ENCODE results near the gene ISLR2. TPM values are rescaled to one million over a fixed set of nuclear protein-coding genes. Genes with fewer than 3 reads are reported as not detected.

Gene ISLR2
- total RNA-seq, 1 donor from 2014 or later: not detected

- no peaks in the 10 kb centered on the region for H3K36me3 Mint-ChIP-seq (ENCODE audit: low read depth)
- no peak overlapping the region for H3K27ac Mint-ChIP-seq
- intact Hi-C loops (cut with micrococcal nuclease): no loop called here
- peaks cover 9% of the 10 kb centered on the region for H3K4me1 Mint-ChIP-seq (ENCODE audit: low read depth)
- no peak for DNase-seq (ENCODE audit: low spot score)
- no peak overlapping the region for H3K4me3 Mint-ChIP-seq
- no peaks in the 10 kb centered on the region for H3K9me3 Mint-ChIP-seq
- peaks cover 39% of the 10 kb centered on the region for H3K27me3 Mint-ChIP-seq (ENCODE audit: insufficient read depth)
These were observed 7.8 kb upstream of the ISLR2 start for GRCh38 chr15:74122403-74123130.

DNA sequence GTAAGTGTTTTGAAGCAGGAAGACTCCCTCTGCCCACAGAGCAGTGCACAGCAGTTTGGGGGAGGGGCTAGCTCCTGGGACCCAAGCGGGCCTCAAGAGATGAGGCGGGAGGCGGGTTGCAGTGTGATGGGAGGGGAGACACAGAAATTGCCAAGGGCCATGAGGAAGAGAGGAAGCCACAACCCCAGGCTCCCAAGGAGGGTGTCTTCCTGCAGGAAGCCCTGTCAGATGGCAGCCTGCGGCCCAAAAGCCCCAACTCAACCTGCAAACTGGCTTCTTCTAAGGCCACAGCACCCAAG lies 7.3 kb upstream of the ISLR2 start:
- H3K4me3 Mint-ChIP-seq: no peak overlapping the region
- intact Hi-C loops (cut with micrococcal nuclease): no loop called here

GRCh38 chr15:74123658-74124057 lies 6.7 kb upstream of the ISLR2 start:
- peaks cover 9% of the 10 kb centered on the region for H3K4me1 Mint-ChIP-seq (ENCODE audit: low read depth)
- H3K27ac Mint-ChIP-seq: no peak overlapping the region
- peaks cover 46% of the 10 kb centered on the region for H3K27me3 Mint-ChIP-seq (ENCODE audit: insufficient read depth)
- no peak overlapping the region for H3K4me3 Mint-ChIP-seq
- no peaks in the 10 kb centered on the region for H3K36me3 Mint-ChIP-seq (ENCODE audit: low read depth)
- no peak for DNase-seq (ENCODE audit: low spot score)
- no peaks in the 10 kb centered on the region for H3K9me3 Mint-ChIP-seq
- intact Hi-C loops (cut with micrococcal nuclease): no loop called here

More for the DNA sequence above, 7.3 kb upstream of the ISLR2 start:
- Mint-ChIP-seq H3K36me3 (ENCODE audit: low read depth) (no peaks in the 10 kb centered on the region), H3K4me1 (ENCODE audit: low read depth) (peaks cover 9% of the 10 kb centered on the region), H3K27me3 (ENCODE audit: insufficient read depth) (peaks cover 42% of the 10 kb centered on the region), H3K27ac (no peak overlapping the region), H3K9me3 (no peaks in the 10 kb centered on the region)
- no peak for DNase-seq (ENCODE audit: low spot score)

GRCh38 chr15:74124196-74124595 lies 6.2 kb upstream of the ISLR2 start:
- peaks cover 51% of the 10 kb centered on the region for H3K27me3 Mint-ChIP-seq (ENCODE audit: insufficient read depth)
- no peak for DNase-seq (ENCODE audit: low spot score)

GRCh38 chr15:74124759-74125158 lies 5.6 kb upstream of the ISLR2 start:
- Mint-ChIP-seq H3K9me3 (no peaks in the 10 kb centered on the region), H3K36me3 (ENCODE audit: low read depth) (no peaks in the 10 kb centered on the region), H3K27ac (no peak overlapping the region), H3K27me3 (ENCODE audit: insufficient read depth) (peaks cover 56% of the 10 kb centered on the region), H3K4me1 (ENCODE audit: low read depth) (peaks cover 12% of the 10 kb centered on the region), H3K4me3 (no peak overlapping the region)
- DNase-seq (ENCODE audit: low spot score): no peak
- intact Hi-C loops (cut with micrococcal nuclease): no loop called here

More at GRCh38 chr15:74124196-74124595, 6.2 kb upstream of the ISLR2 start:
- intact Hi-C loops (cut with micrococcal nuclease): no loop called here
- no peak overlapping the region for H3K27ac Mint-ChIP-seq
- H3K36me3 Mint-ChIP-seq (ENCODE audit: low read depth): no peaks in the 10 kb centered on the region
- H3K9me3 Mint-ChIP-seq: no peaks in the 10 kb centered on the region
- peaks cover 9% of the 10 kb centered on the region for H3K4me1 Mint-ChIP-seq (ENCODE audit: low read depth)
- no peak overlapping the region for H3K4me3 Mint-ChIP-seq

- DNase-seq (ENCODE audit: low spot score): peak; percentile 78
- no peaks in the 10 kb centered on the region for H3K36me3 Mint-ChIP-seq (ENCODE audit: low read depth)
- H3K4me3 Mint-ChIP-seq: no peak overlapping the region
- H3K9me3 Mint-ChIP-seq: no peaks in the 10 kb centered on the region
- H3K4me1 Mint-ChIP-seq (ENCODE audit: low read depth): peaks cover 22% of the 10 kb centered on the region
- H3K27ac Mint-ChIP-seq: no peak overlapping the region
- intact Hi-C loops (cut with micrococcal nuclease): loop anchor here (1.0 to 2.0 kb wide), 3 partner anchors 13 to 195 kb away; no protein-coding TSS in a partner anchor
- H3K27me3 Mint-ChIP-seq (ENCODE audit: insufficient read depth): peaks cover 74% of the 10 kb centered on the region
These were observed 3.0 kb upstream of the ISLR2 start for GRCh38 chr15:74127255-74127953.

DNA sequence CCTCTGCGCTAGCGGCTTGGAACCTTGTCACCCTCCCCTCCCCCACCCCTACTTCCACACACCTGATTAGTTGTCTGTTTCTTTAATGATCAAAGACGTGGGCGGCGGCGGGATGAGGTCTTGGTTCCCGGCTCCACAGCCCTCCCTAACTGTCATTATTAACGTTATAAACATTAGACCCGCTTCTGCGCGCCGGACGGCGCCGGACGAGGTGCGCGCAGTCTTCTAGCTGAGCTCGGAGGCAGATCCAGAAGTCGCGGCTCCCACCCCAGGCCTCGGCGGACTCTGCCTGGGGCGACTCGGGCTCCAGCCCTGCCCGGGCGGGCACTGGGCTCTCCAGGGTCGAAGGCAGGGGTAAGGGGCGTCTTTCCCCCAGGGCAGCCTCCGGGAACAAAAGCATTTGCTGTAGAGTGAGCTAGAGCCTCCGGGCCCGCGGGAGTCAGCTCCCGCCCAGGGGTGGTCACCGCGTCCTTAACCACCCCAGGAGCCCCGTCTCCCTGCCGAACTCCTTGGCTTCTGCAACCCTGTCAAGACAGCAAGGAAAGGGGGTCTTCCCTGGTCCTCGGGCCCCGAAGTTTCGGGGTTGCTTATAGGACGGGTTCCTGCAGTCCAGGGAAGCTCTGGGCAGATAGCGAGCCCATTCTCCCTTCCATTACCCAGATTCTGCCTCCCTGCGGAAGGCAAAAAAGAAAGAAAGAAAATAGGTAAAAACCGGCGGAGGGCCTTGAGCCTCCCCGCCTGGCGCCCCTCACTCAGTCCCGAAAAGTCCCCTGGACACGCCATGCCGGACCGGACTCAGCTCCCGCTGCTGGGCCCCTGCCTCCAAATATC lies 2.2 kb upstream of the ISLR2 start:
- Mint-ChIP-seq H3K27ac (peak overlapping the region; percentile 34), H3K36me3 (ENCODE audit: low read depth) (no peaks in the 10 kb centered on the region), H3K27me3 (ENCODE audit: insufficient read depth) (peaks cover 75% of the 10 kb centered on the region), H3K4me3 (no peak overlapping the region), H3K9me3 (no peaks in the 10 kb centered on the region), H3K4me1 (ENCODE audit: low read depth) (peaks cover 18% of the 10 kb centered on the region)
- DNase-seq (ENCODE audit: low spot score): no peak
- intact Hi-C loops (cut with micrococcal nuclease): loop anchor here (1.0 to 2.0 kb wide), 3 partner anchors 13 to 194 kb away; no protein-coding TSS in a partner anchor

GRCh38 chr15:74128785-74129585 lies 1.4 kb upstream of the ISLR2 start:
- H3K27ac Mint-ChIP-seq: peak overlapping the region; percentile 61
- peaks cover 75% of the 10 kb centered on the region for H3K27me3 Mint-ChIP-seq (ENCODE audit: insufficient read depth)
- intact Hi-C loops (cut with micrococcal nuclease): no loop called here
- no peaks in the 10 kb centered on the region for H3K9me3 Mint-ChIP-seq
- H3K4me1 Mint-ChIP-seq (ENCODE audit: low read depth): peaks cover 18% of the 10 kb centered on the region
- peak overlapping the region; percentile 31 for H3K4me3 Mint-ChIP-seq
- DNase-seq (ENCODE audit: low spot score): no peak
- no peaks in the 10 kb centered on the region for H3K36me3 Mint-ChIP-seq (ENCODE audit: low read depth)

DNA sequence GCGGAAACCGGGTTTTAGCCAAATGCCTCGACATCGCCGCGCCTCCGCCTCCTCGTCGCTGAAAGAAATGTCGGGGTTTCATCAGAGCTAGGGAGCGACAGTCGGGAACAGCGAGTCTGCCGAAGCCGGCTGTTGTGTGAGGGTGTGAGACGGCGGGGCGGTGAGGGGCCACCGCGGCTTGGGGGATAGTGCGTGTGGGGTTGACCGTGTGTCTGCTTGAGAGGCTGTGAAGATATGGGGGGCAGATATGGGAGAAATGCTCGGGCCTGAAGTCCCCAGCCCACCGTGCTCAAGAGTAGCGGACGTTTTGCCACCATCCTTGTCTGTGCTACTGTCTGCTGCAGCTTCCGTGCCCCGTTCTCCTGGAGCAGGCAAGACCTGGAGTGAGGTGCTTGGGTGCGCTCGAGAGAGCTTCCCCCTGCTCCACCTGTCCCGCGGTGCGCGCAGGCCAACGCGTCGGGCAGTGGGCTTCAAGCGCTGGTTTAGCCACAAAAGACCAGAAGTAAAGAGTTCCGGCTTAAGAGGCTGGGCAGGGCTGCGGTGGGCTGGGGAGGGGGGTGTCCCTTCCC lies 716 bp upstream of the ISLR2 start:
- Mint-ChIP-seq H3K4me3 (peak overlapping the region; percentile 31), H3K9me3 (no peaks in the 10 kb centered on the region), H3K36me3 (ENCODE audit: low read depth) (no peaks in the 10 kb centered on the region), H3K27ac (peak overlapping the region; percentile 42), H3K4me1 (ENCODE audit: low read depth) (peaks cover 18% of the 10 kb centered on the region), H3K27me3 (ENCODE audit: insufficient read depth) (peaks cover 75% of the 10 kb centered on the region)
- DNase-seq (ENCODE audit: low spot score): no peak
- intact Hi-C loops (cut with micrococcal nuclease): no loop called here

GRCh38 chr15:74130849-74131627 lies 652 bp downstream of the ISLR2 start:
- intact Hi-C loops (cut with micrococcal nuclease): no loop called here
- no peak for DNase-seq (ENCODE audit: low spot score)
- H3K36me3 Mint-ChIP-seq (ENCODE audit: low read depth): no peaks in the 10 kb centered on the region
- no peaks in the 10 kb centered on the region for H3K9me3 Mint-ChIP-seq
- H3K4me3 Mint-ChIP-seq: no peak overlapping the region
- peaks cover 76% of the 10 kb centered on the region for H3K27me3 Mint-ChIP-seq (ENCODE audit: insufficient read depth)
- peaks cover 18% of the 10 kb centered on the region for H3K4me1 Mint-ChIP-seq (ENCODE audit: low read depth)
- H3K27ac Mint-ChIP-seq: peak overlapping the region; percentile 48

DNA sequence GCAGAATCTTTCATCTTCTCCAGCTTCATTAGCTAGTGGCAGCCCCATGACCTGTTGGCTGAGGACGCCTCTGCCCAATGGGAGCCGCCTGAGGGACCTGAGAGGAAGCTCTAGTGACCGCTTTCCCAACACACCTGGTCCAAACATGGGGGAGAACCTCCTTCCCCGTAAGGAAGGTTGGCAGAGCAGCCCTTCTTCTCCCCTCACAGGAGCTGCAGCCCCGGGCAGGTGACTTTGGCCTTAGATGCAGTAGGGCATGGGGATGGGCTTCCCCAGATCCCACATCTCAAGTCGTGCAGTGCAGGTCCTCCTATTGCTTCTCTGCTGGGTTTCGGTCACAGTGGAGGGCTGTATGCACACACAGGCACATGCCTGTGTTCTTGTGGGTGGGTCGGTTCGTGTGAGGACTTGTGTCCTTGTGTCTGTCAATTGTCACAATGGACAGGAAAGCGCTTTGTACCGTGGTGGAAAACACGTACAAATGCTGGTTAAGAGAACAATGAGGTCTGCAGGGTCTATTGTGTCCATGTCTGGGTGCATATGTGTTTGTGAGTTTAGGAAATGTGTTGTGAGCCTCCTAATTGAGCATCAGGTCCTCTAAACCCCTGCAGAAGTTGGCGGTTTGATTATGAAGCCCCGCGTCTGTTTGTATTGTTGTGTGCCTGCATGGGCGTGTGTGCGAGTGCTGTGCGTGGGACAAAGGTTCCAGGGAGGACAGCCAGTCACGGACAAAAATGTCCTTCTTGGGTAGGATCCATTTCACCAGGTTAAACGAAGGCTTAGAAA lies 1.4 kb downstream of the ISLR2 start:
- intact Hi-C loops (cut with micrococcal nuclease): no loop called here
- Mint-ChIP-seq H3K4me1 (ENCODE audit: low read depth) (peaks cover 22% of the 10 kb centered on the region), H3K27me3 (ENCODE audit: insufficient read depth) (peaks cover 78% of the 10 kb centered on the region), H3K9me3 (no peaks in the 10 kb centered on the region), H3K36me3 (ENCODE audit: low read depth) (no peaks in the 10 kb centered on the region), H3K4me3 (no peak overlapping the region), H3K27ac (peak overlapping the region; percentile 75)
- DNase-seq (ENCODE audit: low spot score): no peak

All from activated T-helper 1 cell treated with anti-CD3 and anti-CD28 coated beads, Interleukin-12 subunit alpha, Interleukin-12 subunit beta, Interleukin-2, Interleukin-4 antibody, amounts not matched to agents 30 ng/mL and 10 ng/mL and 1 ng/mL, durations not matched to agents 14 hours and 24 hours and 36 hours (primary cell).